Peyer's patch (tissue), 4 donors: Measurements from ENCODE around the gene MSH5.

Experiments
- CTCF ChIP-seq, 6 experiments: fragments of 450-650 bp in 4 of 6; fragments of 200-600 bp in 2 of 6; sonication (generic) in 1 of 6; IDR thresholded peaks; one replicate each; pipeline ENCODE4 v1.5.1; 2017 to 2019; ENCODE audit warnings: antibody characterized with exemption in 6 of 6, mild to moderate bottlenecking in 3 of 6, moderate library complexity in 1 of 6
- POLR2A ChIP-seq, 2 donors: fragments of 450-650 bp; IDR thresholded peaks; one replicate each; pipeline ENCODE4 v1.5.1; 2017; ENCODE audit warnings: antibody characterized with exemption in 2 of 2, mild to moderate bottlenecking in 2 of 2, moderate library complexity in 2 of 2

- TF ChIP-seq POLR2A (IDR thresholded peaks at IDR 0.05) (no peak), CTCF (IDR thresholded peaks at IDR 0.05) (no peak)
Measured at GRCh38 chr6:31767096-31767645, 27.4 kb downstream of the MSH5 start.
